Activated naive CD4-positive, alpha-beta T cell treated with anti-CD3 and anti-CD28 coated beads, Interleukin-2, amount 10 ng/mL, durations not matched to agents 5 hours and 36 hours (primary cell): ENCODE measurements around the gene HMGB2. TPM values are rescaled to one million over a fixed set of nuclear protein-coding genes. Genes with fewer than 3 reads are reported as not detected.

ENCODE experiments used
- total RNA-seq, 2 experiments: library from RNA; stranded (reverse); gene quantifications; one replicate each; pipeline ENCODE4 v1.2.3, GENCODE V29; 2021

HMGB2 gene
- 100 to 1,000 TPM; 713 to 736 TPM for total RNA-seq

DNA sequence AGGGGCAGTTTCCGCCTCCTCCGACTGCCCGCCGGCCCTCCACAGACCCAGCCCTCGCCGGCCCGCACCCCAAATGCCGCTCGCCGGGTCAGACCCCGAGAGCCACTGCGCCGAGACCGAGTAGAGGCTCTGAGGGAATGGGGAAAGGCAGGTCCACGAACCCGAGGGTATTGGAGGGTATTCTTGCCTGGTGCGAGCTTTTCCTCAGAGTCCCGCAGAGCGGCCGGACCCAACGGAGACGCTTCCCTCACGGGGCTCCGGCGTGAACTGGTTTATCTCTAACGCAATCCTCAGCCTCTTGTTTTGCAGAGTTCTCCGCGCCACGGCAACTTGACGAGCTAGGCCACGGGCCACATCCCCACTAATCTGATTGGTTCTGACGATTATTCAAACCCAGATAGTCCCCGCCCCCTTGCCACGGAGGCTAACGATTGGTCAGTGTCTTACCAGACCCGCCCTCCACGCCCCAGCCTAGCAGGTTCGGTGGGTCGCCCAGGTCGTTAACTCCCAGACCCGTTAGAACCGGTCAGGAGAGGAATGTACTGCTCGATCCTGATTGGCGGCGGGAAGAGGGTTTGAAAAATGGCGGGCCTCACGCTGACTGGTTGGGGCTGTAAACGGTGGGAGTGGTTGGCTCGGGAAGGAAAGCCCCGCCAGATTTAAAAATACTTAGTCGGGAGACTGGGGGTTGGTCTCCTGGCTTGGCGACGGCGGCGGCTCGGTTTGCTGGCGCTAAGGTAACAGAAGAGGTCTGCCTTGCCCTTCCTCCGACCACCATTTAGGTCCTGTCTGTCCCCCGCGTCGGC is at the start of gene HMGB2:
TSS of gene HMGB2 (minus strand) at position 274 of the 806 bp plus-strand sequence. CDS start 709 bp downstream, outside the sequence.

GRCh38 chr4:173370477-173371291 is 36.5 kb upstream of the HMGB2 start, which contains the start of gene SAP30:
Gene SAP30, plus strand, starts transcription at chr4:173370954. Its CDS starts 229 bp downstream, at chr4:173371183.

Other genes with a start within 250 kb of the HMGB2 start
- gene GALNT7, start 165.5 kb downstream of the HMGB2 start, total RNA-seq: 10 to 100 TPM; 20.8 to 21.0 TPM
- 10 to 100 TPM; 15.1 to 20.0 TPM for gene SAP30, start 36.6 kb upstream of the HMGB2 start, total RNA-seq
- not detected for gene SCRG1, start 64.8 kb upstream of the HMGB2 start, total RNA-seq
- not detected for gene HAND2, start 195.9 kb upstream of the HMGB2 start, total RNA-seq